ENCODE results near the gene CRELD2.

The CRELD2 gene

DNA sequence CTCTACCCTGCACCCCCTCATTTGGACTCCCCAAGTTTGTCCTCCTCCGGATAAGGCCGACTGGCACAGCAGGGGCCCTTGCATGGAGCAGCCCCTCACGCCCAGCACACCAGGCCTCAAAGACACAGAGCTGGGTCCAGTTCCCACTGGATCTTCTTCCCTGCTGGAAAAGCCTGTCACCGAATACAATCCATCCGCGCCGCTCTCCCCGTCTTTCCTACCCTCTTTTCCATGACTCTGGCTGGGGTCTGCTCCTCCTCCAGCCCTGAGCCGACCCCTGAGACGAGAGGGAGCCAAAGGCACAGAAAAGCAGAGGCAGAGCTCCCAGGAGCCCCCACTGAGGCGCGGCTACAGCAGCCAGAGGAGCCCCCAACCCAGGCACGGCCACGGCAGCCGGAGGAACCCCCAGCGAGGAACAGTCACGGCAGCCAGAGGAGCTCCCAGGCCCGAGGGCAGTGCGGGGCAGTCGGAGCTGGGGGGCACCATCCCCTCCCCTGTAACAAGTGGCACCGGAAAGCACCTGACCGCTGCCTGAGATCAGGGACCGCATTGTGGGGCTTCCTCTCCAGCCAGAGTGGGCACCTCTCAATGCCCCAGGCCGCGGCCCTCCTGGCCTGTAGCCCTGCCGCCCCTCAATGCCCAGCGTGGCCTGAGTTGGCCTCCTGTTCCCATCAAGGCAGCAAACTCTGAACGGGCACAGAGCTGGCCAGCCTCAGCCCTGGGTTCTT lies 12.2 kb upstream of the CRELD2 start:
- Histone ChIP-seq H3K9me3 (ENCODE audit: insufficient read depth, low read depth, low read length) (no peaks in the 10 kb centered on the region; the same call in 1 of the 2 replicates), H3K27ac (ENCODE audit: low read length) (no peak overlapping the region), H3K36me3 (ENCODE audit: insufficient read depth, low read depth, low read length) (peaks cover 40% of the 10 kb centered on the region), H3K4me3 (ENCODE audit: low read length) (no peak overlapping the region), H3K9ac (ENCODE audit: low read depth, low read length) (no peak overlapping the region), H3K4me1 (ENCODE audit: insufficient read depth, low read length) (no peaks in the 10 kb centered on the region), H3K27me3 (ENCODE audit: insufficient read depth, low read length) (no peaks in the 10 kb centered on the region)

DNA sequence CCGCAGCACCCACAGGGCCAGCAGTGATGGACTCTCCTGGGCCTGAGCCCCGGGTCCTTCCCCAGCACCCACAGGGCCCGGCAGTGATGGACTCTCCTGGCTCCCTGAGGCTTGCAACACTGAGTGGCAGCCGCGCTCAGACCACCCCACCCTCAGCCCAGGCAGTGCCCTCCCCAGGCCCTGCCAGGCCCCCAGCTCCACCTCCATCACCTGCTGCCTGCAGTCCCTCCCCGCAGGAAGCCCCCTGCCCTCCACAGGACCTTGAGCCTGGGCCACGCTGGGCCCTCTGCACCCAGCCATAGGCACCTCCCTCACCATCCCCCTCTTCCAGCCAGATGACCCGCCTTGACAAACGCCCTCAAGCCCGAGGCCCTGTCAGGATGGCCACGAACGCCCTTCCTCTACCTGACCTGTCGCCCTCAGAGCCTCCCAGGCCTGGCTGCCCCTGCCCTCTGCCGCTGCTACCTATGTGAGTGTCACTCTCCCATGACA lies 11.6 kb upstream of the CRELD2 start:
- no peak overlapping the region for H3K27ac ChIP-seq (ENCODE audit: low read length)
- H3K36me3 ChIP-seq (ENCODE audit: insufficient read depth, low read depth, low read length), result peaks cover 33% of the 10 kb centered on the region
- no peaks in the 10 kb centered on the region for H3K27me3 ChIP-seq (ENCODE audit: insufficient read depth, low read length)
- H3K9ac ChIP-seq (ENCODE audit: low read depth, low read length), result no peak overlapping the region
- H3K4me1 ChIP-seq (ENCODE audit: insufficient read depth, low read length), result no peaks in the 10 kb centered on the region
- H3K9me3 ChIP-seq (ENCODE audit: insufficient read depth, low read depth, low read length), result no peaks in the 10 kb centered on the region; the same call in 1 of the 2 replicates
- H3K4me3 ChIP-seq (ENCODE audit: low read length), result no peak overlapping the region

DNA sequence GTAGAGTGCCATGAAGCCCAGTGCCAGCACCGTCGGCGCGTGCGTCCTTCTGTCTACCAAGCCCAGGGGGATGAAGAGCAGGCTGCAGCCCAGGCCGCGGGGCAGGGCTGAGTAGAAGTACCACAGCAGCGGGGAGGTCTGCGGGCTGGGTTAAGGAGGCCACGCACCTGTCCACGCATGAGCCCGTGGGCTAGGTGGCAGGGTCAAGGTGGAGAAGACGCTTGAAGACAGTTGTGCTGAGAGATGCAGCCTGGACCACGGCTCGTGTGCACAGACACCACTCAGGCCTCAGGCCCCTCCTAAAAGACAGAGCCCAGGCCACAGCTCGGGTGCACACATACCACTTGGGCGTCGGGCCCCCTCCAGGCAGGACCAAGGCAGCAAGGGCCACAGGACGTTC lies 10.6 kb upstream of the CRELD2 start:
- Histone ChIP-seq H3K9me3 (ENCODE audit: insufficient read depth, low read depth, low read length) (no peaks in the 10 kb centered on the region), H3K4me1 (ENCODE audit: insufficient read depth, low read length) (no peaks in the 10 kb centered on the region), H3K27me3 (ENCODE audit: insufficient read depth, low read length) (no peaks in the 10 kb centered on the region), H3K36me3 (ENCODE audit: insufficient read depth, low read depth, low read length) (peaks cover 33% of the 10 kb centered on the region), H3K9ac (ENCODE audit: low read depth, low read length) (no peak overlapping the region), H3K27ac (ENCODE audit: low read length) (no peak overlapping the region), H3K4me3 (ENCODE audit: low read length) (no peak overlapping the region)

DNA sequence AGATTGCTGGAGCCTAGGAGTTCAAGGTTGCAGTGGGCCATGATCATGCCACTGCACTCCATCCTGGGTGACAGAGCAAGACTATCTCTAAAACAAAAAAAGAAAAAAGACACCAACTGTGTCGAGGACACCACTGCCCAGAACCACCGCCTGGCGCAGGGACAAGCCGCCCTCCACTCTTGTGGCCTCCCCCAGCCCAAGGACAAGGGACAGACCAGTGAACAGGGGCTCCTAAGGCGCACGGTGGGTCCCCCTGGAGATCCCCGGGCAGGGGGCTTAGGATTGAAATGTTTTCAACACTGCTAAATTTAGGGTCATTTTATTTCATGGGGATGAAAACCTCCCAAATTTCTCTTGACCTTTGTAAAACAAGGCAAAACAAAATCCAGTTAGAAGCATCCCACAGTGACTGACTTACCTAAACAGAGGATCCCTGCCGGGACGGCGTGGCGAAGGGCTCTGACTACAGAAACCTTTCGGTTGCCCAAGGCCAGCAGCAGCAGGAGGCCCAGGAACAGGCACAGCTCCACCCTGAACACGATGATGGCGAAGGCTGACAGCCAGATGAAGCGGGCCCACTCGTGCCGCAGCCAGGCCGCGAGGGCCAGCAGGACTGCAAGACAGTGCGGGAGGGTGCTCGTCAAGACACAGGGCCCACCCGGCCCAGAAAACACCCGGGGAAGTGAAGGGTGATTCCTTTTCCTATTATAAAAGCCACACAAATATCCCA lies 8.8 kb upstream of the CRELD2 start:
- H3K36me3 ChIP-seq (ENCODE audit: insufficient read depth, low read depth, low read length), result peaks cover 29% of the 10 kb centered on the region
- no peak overlapping the region for H3K27ac ChIP-seq (ENCODE audit: low read length)
- no peaks in the 10 kb centered on the region for H3K27me3 ChIP-seq (ENCODE audit: insufficient read depth, low read length)
- H3K4me1 ChIP-seq (ENCODE audit: insufficient read depth, low read length), result no peaks in the 10 kb centered on the region
- H3K9me3 ChIP-seq (ENCODE audit: insufficient read depth, low read depth, low read length), result no peaks in the 10 kb centered on the region
- H3K9ac ChIP-seq (ENCODE audit: low read depth, low read length), result no peak overlapping the region
- H3K4me3 ChIP-seq (ENCODE audit: low read length), result no peak overlapping the region

DNA sequence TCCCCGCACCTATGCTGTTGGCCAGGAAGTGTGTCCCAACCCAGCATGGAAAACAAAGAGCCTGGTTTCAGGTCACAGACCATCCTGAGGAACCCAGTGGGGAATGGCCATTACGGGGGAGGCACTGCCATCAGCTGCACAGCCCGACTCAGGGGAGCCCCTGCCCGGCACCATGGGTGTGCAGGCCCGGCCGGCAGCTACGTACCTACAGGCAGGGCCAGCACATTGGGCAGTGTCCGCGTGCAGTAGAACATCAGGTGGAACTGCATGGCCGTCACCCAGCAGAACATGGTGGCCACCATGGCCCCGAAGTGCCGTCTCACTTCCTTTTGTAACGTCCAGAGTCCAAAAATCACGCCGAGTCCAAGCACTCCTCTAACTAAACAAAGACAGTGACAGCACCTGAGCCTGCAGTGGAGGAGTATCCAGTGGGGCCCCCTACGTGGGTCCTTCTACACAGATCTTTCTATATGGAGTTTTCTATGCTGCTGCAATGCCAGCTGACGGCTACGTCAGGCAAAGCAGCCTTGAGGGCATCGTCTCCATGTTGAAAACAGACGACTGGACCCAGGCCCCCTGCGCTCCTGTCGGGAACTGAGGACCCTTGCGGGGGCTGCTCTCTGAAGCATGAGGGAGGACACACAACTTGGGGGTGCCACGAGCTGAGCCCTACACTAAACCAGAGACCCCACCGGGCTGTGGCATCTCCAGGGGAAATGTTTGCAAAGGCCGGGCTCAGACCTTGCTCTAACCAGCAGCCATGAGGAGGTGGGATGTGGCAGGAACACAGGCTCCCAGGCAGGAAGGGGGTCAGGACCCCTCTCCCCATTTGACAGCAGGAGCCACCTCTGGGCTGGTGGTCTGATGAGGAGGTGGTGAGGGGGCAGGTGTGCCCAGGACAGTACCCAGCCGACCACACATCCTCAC lies 7.9 kb upstream of the CRELD2 start:
- Histone ChIP-seq H3K27ac (ENCODE audit: low read length) (no peak overlapping the region), H3K4me1 (ENCODE audit: insufficient read depth, low read length) (no peaks in the 10 kb centered on the region), H3K27me3 (ENCODE audit: insufficient read depth, low read length) (no peaks in the 10 kb centered on the region), H3K9ac (ENCODE audit: low read depth, low read length) (no peak overlapping the region), H3K9me3 (ENCODE audit: insufficient read depth, low read depth, low read length) (no peaks in the 10 kb centered on the region), H3K4me3 (ENCODE audit: low read length) (no peak overlapping the region), H3K36me3 (ENCODE audit: insufficient read depth, low read depth, low read length) (peaks cover 29% of the 10 kb centered on the region)

DNA sequence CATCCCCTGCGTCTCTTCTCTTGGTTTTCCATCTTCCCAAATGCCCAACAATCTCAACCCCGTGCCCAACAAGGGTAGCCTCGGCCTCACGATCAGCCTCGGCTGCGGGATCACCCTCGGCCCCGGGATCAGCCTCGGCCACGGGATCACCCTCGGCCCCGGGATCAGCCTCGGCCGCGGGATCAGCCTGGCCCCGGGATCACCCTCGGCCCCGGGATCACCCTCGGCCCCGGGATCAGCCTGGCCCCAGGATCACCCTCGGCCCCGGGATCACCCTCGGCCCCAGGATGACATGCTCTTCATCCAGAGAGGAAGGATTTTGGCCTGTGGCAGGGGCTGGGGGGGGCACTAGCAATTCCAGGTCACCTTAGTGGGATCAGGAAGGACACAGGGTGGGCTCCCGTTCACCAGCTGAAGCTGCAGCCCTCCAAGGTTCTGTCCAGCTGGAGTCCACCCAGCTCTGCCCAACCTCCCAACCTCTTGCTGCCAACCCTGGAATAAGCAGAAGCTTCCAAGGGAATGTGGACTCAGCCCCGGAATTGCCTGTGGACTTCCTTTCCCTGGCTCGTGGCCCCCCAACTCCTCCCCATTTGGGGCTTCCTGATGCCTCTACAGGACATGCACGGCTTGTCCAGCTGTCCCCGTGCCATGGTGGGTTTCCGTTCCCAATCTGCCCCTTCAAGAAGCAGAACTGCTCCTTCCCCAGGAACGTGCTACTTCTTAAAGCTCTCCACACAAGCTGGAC lies 6.4 kb upstream of the CRELD2 start:
- Histone ChIP-seq H3K27me3 (ENCODE audit: insufficient read depth, low read length) (no peaks in the 10 kb centered on the region), H3K9ac (ENCODE audit: low read depth, low read length) (no peak overlapping the region), H3K27ac (ENCODE audit: low read length) (no peak overlapping the region), H3K4me3 (ENCODE audit: low read length) (no peak overlapping the region), H3K36me3 (ENCODE audit: insufficient read depth, low read depth, low read length) (peaks cover 29% of the 10 kb centered on the region), H3K4me1 (ENCODE audit: insufficient read depth, low read length) (no peaks in the 10 kb centered on the region), H3K9me3 (ENCODE audit: insufficient read depth, low read depth, low read length) (no peaks in the 10 kb centered on the region)

DNA sequence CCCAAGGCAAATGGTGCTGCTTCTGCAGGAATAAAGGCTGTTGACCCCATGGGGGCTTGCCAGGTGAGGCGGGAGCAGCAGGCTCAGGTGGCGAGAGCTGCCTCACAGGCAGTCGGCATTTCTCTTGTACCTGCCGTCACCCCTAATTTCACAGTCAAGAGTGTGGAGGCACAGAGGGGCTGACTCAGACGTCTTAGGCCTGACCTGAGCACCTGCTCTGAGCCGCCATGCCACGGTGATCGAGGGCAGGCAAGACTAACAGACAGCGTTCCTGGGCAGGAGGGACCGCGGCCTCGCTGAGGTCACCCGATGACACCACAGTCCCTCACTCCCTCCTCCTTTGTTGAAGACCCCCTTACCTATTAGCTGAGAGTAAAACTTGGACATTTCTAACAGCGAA lies 5.4 kb upstream of the CRELD2 start:
- Histone ChIP-seq H3K27me3 (ENCODE audit: insufficient read depth, low read length) (no peaks in the 10 kb centered on the region), H3K9ac (ENCODE audit: low read depth, low read length) (no peak overlapping the region), H3K36me3 (ENCODE audit: insufficient read depth, low read depth, low read length) (peaks cover 25% of the 10 kb centered on the region), H3K9me3 (ENCODE audit: insufficient read depth, low read depth, low read length) (no peaks in the 10 kb centered on the region), H3K4me3 (ENCODE audit: low read length) (no peak overlapping the region), H3K27ac (ENCODE audit: low read length) (no peak overlapping the region), H3K4me1 (ENCODE audit: insufficient read depth, low read length) (no peaks in the 10 kb centered on the region)

DNA sequence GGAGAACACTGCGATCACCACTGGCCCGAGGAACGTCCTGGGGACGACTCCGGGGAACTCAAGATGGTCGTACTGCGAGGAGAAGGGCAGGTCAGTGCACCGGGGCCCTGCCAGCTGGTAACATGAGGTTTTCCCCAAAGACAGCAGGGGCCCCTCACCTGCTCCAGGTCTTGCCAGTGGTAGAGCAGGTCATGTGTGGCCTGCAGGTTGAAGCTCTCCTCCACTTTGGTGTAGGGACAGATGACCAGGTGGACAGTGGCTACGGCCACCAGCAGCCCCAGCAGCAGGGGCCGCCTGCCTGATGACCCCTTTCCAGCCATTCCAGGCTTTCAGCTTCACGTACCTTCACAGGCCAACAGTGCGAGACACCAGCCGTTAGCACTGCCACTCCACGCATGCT lies 5.0 kb upstream of the CRELD2 start:
- Histone ChIP-seq H3K27me3 (ENCODE audit: insufficient read depth, low read length) (no peaks in the 10 kb centered on the region), H3K4me3 (ENCODE audit: low read length) (no peak overlapping the region)

DNA sequence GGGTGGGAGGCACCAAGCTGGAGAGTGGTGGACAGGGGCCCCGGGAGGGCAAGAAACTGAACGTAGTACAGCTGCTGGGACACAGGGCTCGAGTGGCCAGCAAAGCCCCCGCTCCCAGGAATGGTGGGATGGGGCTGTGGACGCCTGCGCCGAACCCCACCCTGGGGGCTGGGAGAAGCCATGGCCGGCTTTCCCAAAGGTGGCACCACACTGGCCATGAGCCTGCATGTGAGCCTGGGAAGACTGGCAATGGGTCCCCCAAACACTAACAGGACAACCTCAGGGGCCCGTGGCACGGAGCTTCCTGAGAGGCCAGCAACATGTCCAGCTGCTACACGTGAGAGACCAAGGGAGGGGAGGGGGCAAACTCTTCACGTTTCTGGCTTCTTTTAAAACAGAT lies 4.2 kb upstream of the CRELD2 start:
- H3K9me3 ChIP-seq (ENCODE audit: insufficient read depth, low read depth, low read length), result no peaks in the 10 kb centered on the region
- H3K4me3 ChIP-seq (ENCODE audit: low read length), result no peak overlapping the region
- H3K4me1 ChIP-seq (ENCODE audit: insufficient read depth, low read length), result no peaks in the 10 kb centered on the region
- H3K9ac ChIP-seq (ENCODE audit: low read depth, low read length), result no peak overlapping the region
- H3K27me3 ChIP-seq (ENCODE audit: insufficient read depth, low read length), result no peaks in the 10 kb centered on the region
- H3K36me3 ChIP-seq (ENCODE audit: insufficient read depth, low read depth, low read length), result peaks cover 21% of the 10 kb centered on the region
- no peak overlapping the region for H3K27ac ChIP-seq (ENCODE audit: low read length)

More for the DNA sequence above, 5.0 kb upstream of the CRELD2 start:
- H3K4me1 ChIP-seq (ENCODE audit: insufficient read depth, low read length), result no peaks in the 10 kb centered on the region
- no peak overlapping the region for H3K27ac ChIP-seq (ENCODE audit: low read length)
- no peaks in the 10 kb centered on the region for H3K9me3 ChIP-seq (ENCODE audit: insufficient read depth, low read depth, low read length)
- peaks cover 25% of the 10 kb centered on the region for H3K36me3 ChIP-seq (ENCODE audit: insufficient read depth, low read depth, low read length)
- no peak overlapping the region for H3K9ac ChIP-seq (ENCODE audit: low read depth, low read length)

DNA sequence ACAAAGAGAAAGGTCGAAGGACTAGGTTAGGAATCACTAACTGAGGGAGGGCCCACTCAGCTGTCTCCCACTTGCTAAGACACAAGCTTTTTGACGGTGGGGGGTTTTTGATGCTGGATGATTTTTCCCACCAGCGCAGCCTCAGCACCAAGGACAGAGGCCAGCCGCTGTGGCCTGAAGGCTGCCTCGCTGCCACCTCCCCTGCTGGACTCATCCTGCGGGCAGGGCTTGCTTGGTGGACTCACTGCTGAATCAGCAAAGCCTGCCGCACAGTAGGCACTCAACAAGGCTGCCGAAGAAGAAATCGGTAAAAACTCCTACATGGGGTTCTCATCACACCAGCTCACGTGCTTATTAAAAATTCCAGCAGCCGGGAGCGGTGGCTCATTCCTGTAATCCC lies 2.8 kb upstream of the CRELD2 start:
- H3K4me1 ChIP-seq (ENCODE audit: insufficient read depth, low read length), result no peaks in the 10 kb centered on the region
- H3K27ac ChIP-seq (ENCODE audit: low read length), result no peak overlapping the region
- H3K36me3 ChIP-seq (ENCODE audit: insufficient read depth, low read depth, low read length), result peaks cover 23% of the 10 kb centered on the region
- no peaks in the 10 kb centered on the region for H3K9me3 ChIP-seq (ENCODE audit: insufficient read depth, low read depth, low read length)
- H3K27me3 ChIP-seq (ENCODE audit: insufficient read depth, low read length), result no peaks in the 10 kb centered on the region
- no peak overlapping the region for H3K4me3 ChIP-seq (ENCODE audit: low read length)
- H3K9ac ChIP-seq (ENCODE audit: low read depth, low read length), result no peak overlapping the region

DNA sequence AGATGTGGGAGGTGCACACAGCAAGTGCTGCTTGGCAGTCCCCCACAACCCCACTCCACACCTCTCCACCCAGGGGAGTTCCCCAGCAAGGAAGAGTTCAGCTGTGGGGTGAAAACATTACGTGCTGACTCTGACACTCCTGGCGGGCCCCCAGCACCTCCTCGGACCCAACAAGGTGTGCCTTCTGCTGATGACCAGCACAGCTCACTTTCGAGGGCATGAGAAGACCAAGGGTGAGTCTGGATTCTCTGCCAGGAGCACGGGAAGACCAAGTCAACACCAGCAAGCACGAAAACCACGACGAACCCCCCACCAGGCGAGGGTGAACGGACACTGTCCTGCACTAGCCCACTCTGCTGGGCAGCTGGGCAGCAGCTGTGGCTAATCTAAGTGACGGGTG lies 1.6 kb upstream of the CRELD2 start:
- no peaks in the 10 kb centered on the region for H3K27me3 ChIP-seq (ENCODE audit: insufficient read depth, low read length)
- no peak overlapping the region for H3K27ac ChIP-seq (ENCODE audit: low read length)
- H3K9ac ChIP-seq (ENCODE audit: low read depth, low read length), result no peak overlapping the region; the same call in 1 of the 2 replicates
- H3K4me1 ChIP-seq (ENCODE audit: insufficient read depth, low read length), result no peaks in the 10 kb centered on the region
- H3K36me3 ChIP-seq (ENCODE audit: insufficient read depth, low read depth, low read length), result peaks cover 29% of the 10 kb centered on the region
- no peaks in the 10 kb centered on the region for H3K9me3 ChIP-seq (ENCODE audit: insufficient read depth, low read depth, low read length)
- peak overlapping the region; percentile 84 for H3K4me3 ChIP-seq (ENCODE audit: low read length)
